SK-N-SH treated with all-trans-retinoic acid at 6 μM for 48 hours (cell line): ENCODE data around the gene NCDN.

Experiments
- ATAC-seq: fragments of 200-7000 bp; cut with Tn5 transposase; 3 replicates; pipeline ENCODE4 v1.9.1; 2020; ENCODE audit warnings: mild to moderate bottlenecking, moderate library complexity
- ARNTL ChIP-seq: fragments of 450-650 bp; formaldehyde crosslinking; IDR thresholded peaks from 2 replicates; pipeline ENCODE4 v1.5.0; 2020; ENCODE audit warnings: low read depth, mild to moderate bottlenecking, moderate library complexity, borderline replicate concordance
- BACH2 ChIP-seq: fragments of 250-450 bp; sonication (Bioruptor Pico); IDR thresholded peaks from 2 replicates; pipeline ENCODE4 v1.9.0; 2021; ENCODE audit warnings: mild to moderate bottlenecking, borderline replicate concordance
- CSDC2 ChIP-seq: fragments of 250-450 bp; sonication (Bioruptor Pico); IDR thresholded peaks from 2 replicates; pipeline ENCODE4 v1.5.0; 2020; ENCODE audit warnings: mild to moderate bottlenecking, moderate library complexity
- ESRRG ChIP-seq: fragments of 250-450 bp; sonication (Bioruptor Pico); IDR thresholded peaks from 2 replicates; pipeline ENCODE4 v1.6.1; 2021; ENCODE audit warnings: mild to moderate bottlenecking
- GLIS3 ChIP-seq: fragments of 250-450 bp; sonication (Bioruptor Pico); IDR thresholded peaks from 2 replicates; pipeline ENCODE4 v1.5.0; 2020; ENCODE audit warnings: mild to moderate bottlenecking, moderate library complexity
- ISL1 ChIP-seq: fragments of 250-450 bp; sonication (Bioruptor Pico); IDR thresholded peaks from 2 replicates; pipeline ENCODE4 v2.1.2; 2022; ENCODE audit warnings: mild to moderate bottlenecking, moderate library complexity
- OSR1 ChIP-seq: fragments of 250-450 bp; sonication (Bioruptor Pico); IDR thresholded peaks from 2 replicates; pipeline ENCODE4 v1.8.0; 2022; ENCODE audit warnings: moderate library complexity, mild to moderate bottlenecking, inconsistent platforms
- PPARA ChIP-seq: fragments of 250-450 bp; sonication (Bioruptor Pico); IDR thresholded peaks from 2 replicates; pipeline ENCODE4 v1.5.0; 2020; ENCODE audit warnings: mild to moderate bottlenecking, borderline replicate concordance
- RARB ChIP-seq: fragments of 250-450 bp; sonication (Bioruptor Pico); IDR thresholded peaks from 2 replicates; pipeline ENCODE4 v1.8.0; 2021; ENCODE audit warnings: mild to moderate bottlenecking, moderate library complexity
- SNAI2 ChIP-seq: fragments of 250-450 bp; sonication (Bioruptor Pico); IDR thresholded peaks from 2 replicates; pipeline ENCODE4 v1.5.0; 2020; ENCODE audit warnings: mild to moderate bottlenecking, moderate library complexity
- TCF4 ChIP-seq: fragments of 250-450 bp; sonication (Bioruptor Pico); IDR thresholded peaks from 2 replicates; pipeline ENCODE4 v1.8.0; 2021; ENCODE audit warnings: mild to moderate bottlenecking, moderate library complexity, borderline replicate concordance
- TOX ChIP-seq: fragments of 250-450 bp; sonication (Bioruptor Pico); IDR thresholded peaks from 2 replicates; pipeline ENCODE4 v1.8.0; 2021; ENCODE audit warnings: mild to moderate bottlenecking, moderate library complexity, borderline replicate concordance
- ZFP3 ChIP-seq: fragments of 250-450 bp; sonication (Bioruptor Pico); IDR thresholded peaks from 2 replicates; pipeline ENCODE4 v1.5.0; 2020; ENCODE audit warnings: mild to moderate bottlenecking, moderate library complexity
- ZFP30 ChIP-seq: fragments of 450-650 bp; formaldehyde crosslinking; IDR thresholded peaks from 2 replicates; pipeline ENCODE4 v1.5.0; 2022; ENCODE audit warnings: mild to moderate bottlenecking, moderate library complexity
- ZNF565 ChIP-seq: fragments of 450-650 bp; formaldehyde crosslinking; conservative IDR thresholded peaks from 2 replicates; pipeline ENCODE4 v1.5.0; 2020; ENCODE audit warnings: low read depth, mild to moderate bottlenecking, moderate library complexity
- ZNF70 ChIP-seq: fragments of 450-650 bp; formaldehyde crosslinking; IDR thresholded peaks from 2 replicates; pipeline ENCODE4 v1.5.0; 2020; ENCODE audit warnings: mild to moderate bottlenecking, moderate library complexity
- ZNF8 ChIP-seq: fragments of 450-650 bp; formaldehyde crosslinking; IDR thresholded peaks from 2 replicates; pipeline ENCODE4 v1.5.0; 2020; ENCODE audit warnings: mild to moderate bottlenecking, moderate library complexity
- TF ChIP-seq, protein P1 (sequence below): fragments of 250-450 bp; sonication (Bioruptor Pico); IDR thresholded peaks from 2 replicates; pipeline ENCODE4 v1.8.0; 2020; ENCODE audit warnings: mild to moderate bottlenecking, moderate library complexity, borderline replicate concordance
- TF ChIP-seq, protein P2 (sequence below): fragments of 250-450 bp; sonication (Bioruptor Pico); IDR thresholded peaks from 2 replicates; pipeline ENCODE4 v1.5.1; 2021; ENCODE audit warnings: mild to moderate bottlenecking, moderate library complexity
- TF ChIP-seq, protein P3 (sequence below): fragments of 250-450 bp; sonication (Bioruptor Pico); IDR thresholded peaks from 2 replicates; pipeline ENCODE4 v1.5.1; 2020; ENCODE audit warnings: low read depth, mild to moderate bottlenecking, moderate library complexity
- TF ChIP-seq, protein P4 (sequence below): fragments of 250-450 bp; sonication (Bioruptor Pico); IDR thresholded peaks from 2 replicates; pipeline ENCODE4 v1.5.0; 2020; ENCODE audit warnings: mild to moderate bottlenecking, moderate library complexity
- TF ChIP-seq, protein P5 (sequence below): fragments of 250-450 bp; sonication (Bioruptor Pico); IDR thresholded peaks from 2 replicates; pipeline ENCODE4 v1.8.0; 2021; ENCODE audit warnings: low read depth, mild to moderate bottlenecking, moderate library complexity, borderline replicate concordance

NCDN gene

DNA sequence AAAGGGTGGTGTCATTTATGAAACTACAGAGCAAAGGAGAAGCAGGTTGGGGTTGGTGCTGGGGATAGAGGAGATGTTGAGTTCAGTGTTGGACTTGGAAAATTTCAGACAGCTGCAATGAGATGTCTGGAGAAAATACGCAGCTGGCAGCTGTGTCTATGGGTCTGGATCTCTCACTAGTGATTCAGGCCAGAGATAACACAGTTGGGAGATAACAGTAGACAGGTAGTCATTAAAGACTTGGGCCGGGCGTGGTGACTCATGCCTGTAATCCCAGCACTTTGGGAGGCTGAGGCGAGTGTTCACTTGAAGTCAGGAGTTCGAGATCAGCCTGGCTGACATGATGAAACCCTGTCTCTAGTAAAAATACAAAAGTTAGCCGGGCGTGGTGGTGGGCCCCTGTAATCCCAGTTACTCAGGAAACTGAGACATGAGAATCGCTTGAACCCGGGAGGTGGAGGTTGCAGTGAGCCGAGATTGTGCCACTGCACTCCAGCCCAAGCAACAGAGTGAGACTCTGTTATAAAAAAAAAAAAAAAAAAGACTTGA, 13.1 kb downstream of the NCDN start:
- TF ChIP-seq BACH2 (no peak), TOX (CRISPR knock-in tag) (no peak), TCF4 (CRISPR knock-in tag) (no peak), GLIS3 (CRISPR knock-in tag) (no peak), ZNF8 (CRISPR knock-in tag) (no peak), ZNF565 (CRISPR knock-in tag) (no peak), ESRRG (CRISPR knock-in tag) (no peak), ISL1 (CRISPR knock-in tag) (no peak)
- TF ChIP-seq, protein P1, sequence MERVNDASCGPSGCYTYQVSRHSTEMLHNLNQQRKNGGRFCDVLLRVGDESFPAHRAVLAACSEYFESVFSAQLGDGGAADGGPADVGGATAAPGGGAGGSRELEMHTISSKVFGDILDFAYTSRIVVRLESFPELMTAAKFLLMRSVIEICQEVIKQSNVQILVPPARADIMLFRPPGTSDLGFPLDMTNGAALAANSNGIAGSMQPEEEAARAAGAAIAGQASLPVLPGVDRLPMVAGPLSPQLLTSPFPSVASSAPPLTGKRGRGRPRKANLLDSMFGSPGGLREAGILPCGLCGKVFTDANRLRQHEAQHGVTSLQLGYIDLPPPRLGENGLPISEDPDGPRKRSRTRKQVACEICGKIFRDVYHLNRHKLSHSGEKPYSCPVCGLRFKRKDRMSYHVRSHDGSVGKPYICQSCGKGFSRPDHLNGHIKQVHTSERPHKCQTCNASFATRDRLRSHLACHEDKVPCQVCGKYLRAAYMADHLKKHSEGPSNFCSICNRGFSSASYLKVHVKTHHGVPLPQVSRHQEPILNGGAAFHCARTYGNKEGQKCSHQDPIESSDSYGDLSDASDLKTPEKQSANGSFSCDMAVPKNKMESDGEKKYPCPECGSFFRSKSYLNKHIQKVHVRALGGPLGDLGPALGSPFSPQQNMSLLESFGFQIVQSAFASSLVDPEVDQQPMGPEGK (CRISPR knock-in tag), result no peak
- TF ChIP-seq, all 23 proteins: peak for 0
- ATAC-seq, result no peak

DNA sequence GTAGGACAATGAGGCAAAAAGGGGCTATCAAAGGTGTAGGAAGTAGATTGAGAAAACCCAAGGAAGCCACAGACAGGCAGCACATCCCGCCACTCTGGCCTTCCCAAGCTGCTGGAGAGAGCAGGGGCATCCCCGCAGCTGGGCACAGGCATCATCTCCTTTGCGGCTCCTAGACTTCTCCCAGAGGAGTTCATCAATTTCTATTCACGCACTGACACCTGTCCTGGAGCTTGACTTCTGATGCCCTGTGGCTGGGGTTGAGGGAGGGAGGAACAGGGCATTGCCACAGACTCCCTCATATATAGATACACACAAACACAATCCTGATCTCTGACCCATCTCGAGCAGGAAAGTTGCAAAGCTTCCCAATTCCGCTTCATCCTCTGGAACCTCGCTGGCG, 13.7 kb downstream of the NCDN start:
- no peak for ATAC-seq
- no peak for TF ChIP-seq ZNF565 (CRISPR knock-in tag)

DNA sequence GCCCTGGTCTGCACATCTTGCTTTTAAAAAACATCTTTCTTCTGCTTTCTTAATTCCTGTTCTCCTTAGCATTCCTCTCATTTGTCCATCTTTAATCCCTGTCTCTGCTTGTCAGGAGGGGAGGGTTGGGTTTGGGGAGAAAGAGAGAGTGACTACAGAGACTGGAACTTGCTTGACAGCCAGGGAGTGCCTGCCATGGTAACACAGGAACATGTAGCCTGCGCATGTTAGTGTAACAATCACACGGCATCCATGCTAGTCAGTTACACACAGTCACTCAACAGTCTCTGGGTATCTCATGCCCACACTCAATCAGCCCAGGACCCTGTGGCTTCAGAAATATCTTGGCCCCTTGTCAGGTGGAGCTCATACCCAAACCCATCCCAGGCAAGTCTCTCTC, 14.7 kb downstream of the NCDN start:
- TF ChIP-seq ISL1 (CRISPR knock-in tag) (no peak), ZFP3 (CRISPR knock-in tag) (no peak), ZFP30 (CRISPR knock-in tag) (no peak), CSDC2 (no peak), ARNTL (CRISPR knock-in tag) (no peak), ZNF565 (CRISPR knock-in tag) (no peak), TCF4 (CRISPR knock-in tag) (no peak), SNAI2 (CRISPR knock-in tag) (no peak), ZNF8 (CRISPR knock-in tag) (no peak)
- TF ChIP-seq, protein P1 (CRISPR knock-in tag), result no peak
- ATAC-seq, result no peak

DNA sequence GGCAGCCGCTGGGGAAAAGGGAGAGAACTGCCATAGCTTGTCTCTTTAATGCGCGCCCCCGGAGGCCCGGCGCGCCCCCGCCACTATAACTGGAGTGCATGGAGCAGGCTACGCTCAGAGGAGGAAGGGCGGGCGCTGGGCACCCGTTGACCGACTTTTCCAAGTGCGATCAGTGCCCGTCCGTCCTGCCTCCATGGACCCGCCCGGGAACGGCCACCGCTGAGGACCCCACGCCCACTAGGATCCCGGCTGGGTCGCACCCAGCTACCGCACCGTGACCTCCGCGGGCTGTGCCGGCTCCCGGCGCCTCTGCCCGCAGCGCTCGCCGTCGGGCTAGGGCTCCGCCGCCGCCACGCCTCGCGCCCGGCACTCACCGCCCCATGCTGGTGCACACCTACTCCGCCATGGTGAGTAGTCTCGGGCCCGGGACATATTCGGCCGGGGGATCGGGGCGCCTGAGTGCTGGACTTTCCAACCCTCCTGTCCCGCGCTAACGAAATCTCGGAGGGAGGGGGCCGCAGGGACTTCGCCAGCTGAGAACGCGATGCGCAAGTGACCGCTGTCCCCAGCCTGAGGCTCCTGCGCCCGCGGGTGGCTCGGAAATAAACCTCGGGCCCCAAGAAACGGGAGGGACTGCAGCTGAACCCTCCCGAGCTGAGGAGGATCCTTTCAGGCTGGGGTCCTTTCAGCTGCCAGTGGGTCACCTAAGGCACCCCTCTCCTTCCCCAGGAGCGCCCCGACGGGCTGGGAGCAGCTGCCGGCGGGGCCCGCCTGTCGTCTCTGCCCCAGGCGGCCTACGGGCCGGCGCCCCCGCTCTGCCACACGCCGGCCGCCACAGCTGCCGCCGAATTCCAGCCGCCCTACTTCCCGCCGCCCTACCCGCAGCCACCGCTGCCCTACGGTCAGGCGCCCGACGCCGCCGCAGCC, 15.9 kb downstream of the NCDN start, which contains the start of gene TFAP2E:
Gene TFAP2E (plus strand): TSS at position 117 of the 927 bp plus-strand sequence. CDS start 264 bp downstream, at position 381.
- peak; percentile 71 for ATAC-seq
- TF ChIP-seq OSR1 (CRISPR knock-in tag) (no peak), BACH2 (no peak), CSDC2 (no peak), TCF4 (CRISPR knock-in tag) (no peak), ZFP30 (CRISPR knock-in tag) (no peak), TOX (CRISPR knock-in tag) (no peak), ZNF70 (CRISPR knock-in tag) (no peak), SNAI2 (CRISPR knock-in tag) (no peak), GLIS3 (CRISPR knock-in tag) (no peak), RARB (no peak), ZNF565 (CRISPR knock-in tag) (no peak), ZNF8 (CRISPR knock-in tag) (no peak), PPARA (CRISPR knock-in tag) (no peak), ZFP3 (CRISPR knock-in tag) (no peak), ISL1 (CRISPR knock-in tag) (no peak)
- TF ChIP-seq, protein P2, sequence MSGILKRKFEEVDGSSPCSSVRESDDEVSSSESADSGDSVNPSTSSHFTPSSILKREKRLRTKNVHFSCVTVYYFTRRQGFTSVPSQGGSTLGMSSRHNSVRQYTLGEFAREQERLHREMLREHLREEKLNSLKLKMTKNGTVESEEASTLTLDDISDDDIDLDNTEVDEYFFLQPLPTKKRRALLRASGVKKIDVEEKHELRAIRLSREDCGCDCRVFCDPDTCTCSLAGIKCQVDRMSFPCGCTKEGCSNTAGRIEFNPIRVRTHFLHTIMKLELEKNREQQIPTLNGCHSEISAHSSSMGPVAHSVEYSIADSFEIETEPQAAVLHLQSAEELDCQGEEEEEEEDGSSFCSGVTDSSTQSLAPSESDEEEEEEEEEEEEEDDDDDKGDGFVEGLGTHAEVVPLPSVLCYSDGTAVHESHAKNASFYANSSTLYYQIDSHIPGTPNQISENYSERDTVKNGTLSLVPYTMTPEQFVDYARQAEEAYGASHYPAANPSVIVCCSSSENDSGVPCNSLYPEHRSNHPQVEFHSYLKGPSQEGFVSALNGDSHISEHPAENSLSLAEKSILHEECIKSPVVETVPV (CRISPR knock-in tag), result no peak
- TF ChIP-seq, protein P3, sequence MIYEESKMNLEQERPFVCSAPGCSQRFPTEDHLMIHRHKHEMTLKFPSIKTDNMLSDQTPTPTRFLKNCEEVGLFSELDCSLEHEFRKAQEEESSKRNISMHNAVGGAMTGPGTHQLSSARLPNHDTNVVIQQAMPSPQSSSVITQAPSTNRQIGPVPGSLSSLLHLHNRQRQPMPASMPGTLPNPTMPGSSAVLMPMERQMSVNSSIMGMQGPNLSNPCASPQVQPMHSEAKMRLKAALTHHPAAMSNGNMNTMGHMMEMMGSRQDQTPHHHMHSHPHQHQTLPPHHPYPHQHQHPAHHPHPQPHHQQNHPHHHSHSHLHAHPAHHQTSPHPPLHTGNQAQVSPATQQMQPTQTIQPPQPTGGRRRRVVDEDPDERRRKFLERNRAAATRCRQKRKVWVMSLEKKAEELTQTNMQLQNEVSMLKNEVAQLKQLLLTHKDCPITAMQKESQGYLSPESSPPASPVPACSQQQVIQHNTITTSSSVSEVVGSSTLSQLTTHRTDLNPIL, result no peak
- TF ChIP-seq, protein P4, sequence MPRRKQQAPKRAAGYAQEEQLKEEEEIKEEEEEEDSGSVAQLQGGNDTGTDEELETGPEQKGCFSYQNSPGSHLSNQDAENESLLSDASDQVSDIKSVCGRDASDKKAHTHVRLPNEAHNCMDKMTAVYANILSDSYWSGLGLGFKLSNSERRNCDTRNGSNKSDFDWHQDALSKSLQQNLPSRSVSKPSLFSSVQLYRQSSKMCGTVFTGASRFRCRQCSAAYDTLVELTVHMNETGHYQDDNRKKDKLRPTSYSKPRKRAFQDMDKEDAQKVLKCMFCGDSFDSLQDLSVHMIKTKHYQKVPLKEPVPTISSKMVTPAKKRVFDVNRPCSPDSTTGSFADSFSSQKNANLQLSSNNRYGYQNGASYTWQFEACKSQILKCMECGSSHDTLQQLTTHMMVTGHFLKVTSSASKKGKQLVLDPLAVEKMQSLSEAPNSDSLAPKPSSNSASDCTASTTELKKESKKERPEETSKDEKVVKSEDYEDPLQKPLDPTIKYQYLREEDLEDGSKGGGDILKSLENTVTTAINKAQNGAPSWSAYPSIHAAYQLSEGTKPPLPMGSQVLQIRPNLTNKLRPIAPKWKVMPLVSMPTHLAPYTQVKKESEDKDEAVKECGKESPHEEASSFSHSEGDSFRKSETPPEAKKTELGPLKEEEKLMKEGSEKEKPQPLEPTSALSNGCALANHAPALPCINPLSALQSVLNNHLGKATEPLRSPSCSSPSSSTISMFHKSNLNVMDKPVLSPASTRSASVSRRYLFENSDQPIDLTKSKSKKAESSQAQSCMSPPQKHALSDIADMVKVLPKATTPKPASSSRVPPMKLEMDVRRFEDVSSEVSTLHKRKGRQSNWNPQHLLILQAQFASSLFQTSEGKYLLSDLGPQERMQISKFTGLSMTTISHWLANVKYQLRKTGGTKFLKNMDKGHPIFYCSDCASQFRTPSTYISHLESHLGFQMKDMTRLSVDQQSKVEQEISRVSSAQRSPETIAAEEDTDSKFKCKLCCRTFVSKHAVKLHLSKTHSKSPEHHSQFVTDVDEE (CRISPR knock-in tag), result no peak
- TF ChIP-seq, protein P5, sequence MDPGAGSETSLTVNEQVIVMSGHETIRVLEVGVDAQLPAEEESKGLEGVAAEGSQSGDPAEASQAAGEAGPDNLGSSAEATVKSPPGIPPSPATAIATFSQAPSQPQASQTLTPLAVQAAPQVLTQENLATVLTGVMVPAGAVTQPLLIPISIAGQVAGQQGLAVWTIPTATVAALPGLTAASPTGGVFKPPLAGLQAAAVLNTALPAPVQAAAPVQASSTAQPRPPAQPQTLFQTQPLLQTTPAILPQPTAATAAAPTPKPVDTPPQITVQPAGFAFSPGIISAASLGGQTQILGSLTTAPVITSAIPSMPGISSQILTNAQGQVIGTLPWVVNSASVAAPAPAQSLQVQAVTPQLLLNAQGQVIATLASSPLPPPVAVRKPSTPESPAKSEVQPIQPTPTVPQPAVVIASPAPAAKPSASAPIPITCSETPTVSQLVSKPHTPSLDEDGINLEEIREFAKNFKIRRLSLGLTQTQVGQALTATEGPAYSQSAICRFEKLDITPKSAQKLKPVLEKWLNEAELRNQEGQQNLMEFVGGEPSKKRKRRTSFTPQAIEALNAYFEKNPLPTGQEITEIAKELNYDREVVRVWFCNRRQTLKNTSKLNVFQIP, result no peak
